Muscle of back (tissue), 11 donors: ENCODE results near the gene C9orf50. TPM values are rescaled to one million over a fixed set of nuclear protein-coding genes. Genes with fewer than 3 reads are reported as not detected.

Experiments used
- DNase-seq, 3 donors: peaks; one replicate each; pipeline versions ENCODE4 v3.0.0 to v3.0.0-alpha.2; 2013
- polyA plus RNA-seq, 10 donors: library from polyadenylated mRNA; unstranded; fragments of 120-200 nt; gene quantifications; one replicate each; pipeline ENCODE4 v1.2.1, GENCODE V29; 2013; ENCODE audit not compliant: insufficient read length in 10 of 10

Gene C9orf50
- polyA plus RNA-seq, 10 donors, result 0.17 to 0.18 TPM; not detected in 8

- DNase-seq, result peak; percentile 67 to 94 (median 80)
Observed at GRCh38 chr9:129570450-129571297, 50.2 kb downstream of the C9orf50 start.

- DNase-seq, result peak in 2 of 3 donors; percentile 19 to 70
Observed at GRCh38 chr9:129569502-129570449, 51.1 kb downstream of the C9orf50 start.

- peak; percentile 40 to 88 (median 76) for DNase-seq
Observed at GRCh38 chr9:129568560-129569501, 52.1 kb downstream of the C9orf50 start.

- DNase-seq, result peak in 2 of 3 donors; percentile 44 to 72
Observed at GRCh38 chr9:129567842-129568559, 52.9 kb downstream of the C9orf50 start.

- DNase-seq, result no peak
Observed at GRCh38 chr9:129567329-129567728, 53.6 kb downstream of the C9orf50 start.

- DNase-seq, result no peak
Observed at GRCh38 chr9:129566563-129567266, 54.2 kb downstream of the C9orf50 start.

GRCh38 chr9:129562917-129563316 lies 58.0 kb downstream of the C9orf50 start:
- no peak for DNase-seq

GRCh38 chr9:129562514-129562913 lies 58.4 kb downstream of the C9orf50 start:
- DNase-seq, result no peak

Other genes with a start within 250 kb of the C9orf50 start
- 10 to 100 TPM; 26.6 to 37.8 (median 34.4) TPM for gene NTMT1, start 5.1 kb upstream of the C9orf50 start, polyA plus RNA-seq
- gene ASB6, start 21.1 kb upstream of the C9orf50 start, polyA plus RNA-seq, result 10 to 100 TPM; 10.6 to 13.8 (median 11.9) TPM
- gene PRRX2, start 44.5 kb upstream of the C9orf50 start, polyA plus RNA-seq, result 1 to 10 TPM; 1.7 to 9.3 (median 3.9) TPM
- 10 to 100 TPM in 2 of 10 donors, 1 to 10 TPM in 8; 6.3 to 14.3 (median 8.2) TPM for gene PTGES, start 131.9 kb upstream of the C9orf50 start, polyA plus RNA-seq
- 10 to 100 TPM; 13.0 to 17.8 (median 15.4) TPM for gene TOR1B, start 182.1 kb upstream of the C9orf50 start, polyA plus RNA-seq
- gene TOR1A, start 203.0 kb upstream of the C9orf50 start, polyA plus RNA-seq, result 10 to 100 TPM; 22.7 to 31.1 (median 24.9) TPM
- gene C9orf78, start 214.2 kb upstream of the C9orf50 start, polyA plus RNA-seq, result 10 to 100 TPM; 37.3 to 59.1 (median 52.0) TPM
- 10 to 100 TPM in 8 of 10 donors, 1 to 10 TPM in 2; 9.2 to 14.4 (median 12.5) TPM for gene USP20, start 214.4 kb upstream of the C9orf50 start, polyA plus RNA-seq